Measurements from ENCODE around the gene C4BPA.

Gene C4BPA

DNA sequence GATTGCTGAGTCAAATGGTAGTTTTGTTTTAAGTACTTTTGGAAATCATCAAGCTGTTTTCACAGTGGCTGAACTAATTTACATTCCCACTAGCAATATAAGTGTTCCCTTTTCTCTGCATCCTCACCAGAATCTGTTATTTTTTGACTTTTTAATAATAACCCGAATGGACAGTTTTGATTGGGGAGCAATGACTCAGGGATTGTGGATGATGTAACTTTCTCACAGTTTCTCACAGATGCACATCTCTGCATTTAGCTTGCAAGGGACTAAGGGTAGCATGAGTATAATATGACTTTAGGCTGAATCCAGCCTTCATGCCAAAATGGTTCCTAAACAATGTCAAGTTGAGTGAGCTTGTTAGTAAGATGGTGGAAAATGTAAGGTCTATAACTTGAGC lies 90.2 kb downstream of the C4BPA start:
- no peak for DNase-seq
